HG03439 (cell line): ENCODE results near the gene LEF1.
"Not testable (repeated sequence)": the region's sequence is repeated elsewhere in the genome, so short reads cannot be mapped to it uniquely, and the experiment has no call there.

Experiments
- ATAC-seq: cut with Tn5 transposase; IDR thresholded peaks from one replicate; pipeline ENCODE4 v1.9.1; 2021; ENCODE audit warnings: mild to moderate bottlenecking, moderate library complexity; ENCODE audit not compliant: unreplicated experiment

Gene LEF1

GRCh38 chr4:108070775-108071174 is 98.0 kb downstream of the LEF1 start:
- no peak for ATAC-seq

- ATAC-seq = no peak
These were observed 100.3 kb downstream of the LEF1 start for GRCh38 chr4:108068442-108068841.

- no peak for ATAC-seq
These were observed 107.9 kb downstream of the LEF1 start for GRCh38 chr4:108060686-108061321.

DNA sequence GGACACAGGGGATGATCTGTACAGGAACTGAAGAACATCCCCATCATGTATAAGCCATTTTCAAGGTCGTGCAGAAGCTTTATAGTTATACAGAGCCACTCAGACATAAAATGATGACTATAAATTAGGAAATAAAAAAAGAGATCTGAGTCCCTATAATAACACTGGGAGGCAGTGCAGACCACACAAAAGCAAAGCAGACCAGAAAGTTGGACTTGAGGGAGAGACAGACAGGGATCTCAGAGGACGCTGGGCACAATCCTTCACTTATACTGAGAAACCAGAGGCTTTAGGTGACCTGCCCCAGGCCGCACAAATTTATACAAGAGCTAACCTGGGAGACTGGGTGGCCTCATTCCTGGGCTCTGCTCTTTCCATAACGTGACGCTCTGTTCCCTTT is 108.6 kb downstream of the LEF1 start:
- ATAC-seq = no peak

GRCh38 chr4:108058685-108059440 is 109.9 kb downstream of the LEF1 start:
- no peak for ATAC-seq

- ATAC-seq = no peak
These were observed 112.3 kb downstream of the LEF1 start for GRCh38 chr4:108056418-108056817.

- ATAC-seq = no peak
These were observed 112.9 kb downstream of the LEF1 start for GRCh38 chr4:108055787-108056186.

DNA sequence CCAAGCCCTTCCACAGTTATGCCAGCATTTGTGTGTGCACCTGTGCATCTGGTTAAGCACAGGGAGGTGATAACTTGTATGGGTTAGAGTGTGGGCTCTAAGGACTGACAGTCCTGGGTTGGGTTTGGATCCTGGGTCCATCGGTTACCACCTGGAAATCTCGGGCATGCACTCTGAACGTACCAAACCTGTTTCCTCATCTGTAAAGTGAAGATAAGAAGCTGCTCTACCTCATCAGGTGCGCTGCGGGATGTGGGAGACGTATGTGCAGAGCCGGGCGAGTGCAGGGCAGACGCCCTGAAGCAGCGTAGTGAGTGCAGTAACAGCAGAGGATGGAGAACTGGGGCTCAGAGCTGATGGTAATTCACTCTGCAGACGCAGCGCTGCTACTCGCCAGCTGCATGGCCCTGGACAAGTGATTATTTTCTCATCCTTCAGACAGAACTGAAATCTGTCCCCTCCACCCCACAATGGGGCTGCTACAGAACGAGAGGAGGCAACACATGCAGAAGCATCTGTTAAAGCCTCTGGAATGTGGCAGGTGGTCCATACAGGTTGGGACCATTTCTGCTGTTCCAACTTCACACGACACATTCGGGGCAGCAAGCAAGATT is 114.6 kb downstream of the LEF1 start:
- ATAC-seq = no peak

DNA sequence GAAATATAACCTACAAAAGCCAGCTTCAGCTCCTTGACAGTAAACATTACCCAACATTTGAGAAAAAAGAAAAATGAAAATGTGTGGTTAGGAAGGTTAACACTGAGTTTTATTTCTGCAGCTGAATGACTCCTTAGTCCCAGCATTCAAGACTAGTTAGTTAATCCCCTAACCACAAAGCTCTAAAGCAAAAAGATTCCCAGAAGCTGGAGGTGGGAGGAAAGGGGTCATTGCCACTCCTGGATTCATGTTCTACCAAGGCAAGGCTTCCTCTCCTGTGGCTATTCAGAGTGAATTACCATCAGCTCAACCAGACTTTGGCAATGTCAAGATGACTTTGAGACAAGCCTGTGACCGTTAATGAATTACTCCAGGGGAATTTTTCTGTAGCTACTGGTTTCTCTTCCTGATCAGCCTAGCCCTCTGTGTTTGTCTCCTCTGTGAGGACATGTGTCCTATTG is 115.5 kb downstream of the LEF1 start:
- ATAC-seq = peak; percentile 67

DNA sequence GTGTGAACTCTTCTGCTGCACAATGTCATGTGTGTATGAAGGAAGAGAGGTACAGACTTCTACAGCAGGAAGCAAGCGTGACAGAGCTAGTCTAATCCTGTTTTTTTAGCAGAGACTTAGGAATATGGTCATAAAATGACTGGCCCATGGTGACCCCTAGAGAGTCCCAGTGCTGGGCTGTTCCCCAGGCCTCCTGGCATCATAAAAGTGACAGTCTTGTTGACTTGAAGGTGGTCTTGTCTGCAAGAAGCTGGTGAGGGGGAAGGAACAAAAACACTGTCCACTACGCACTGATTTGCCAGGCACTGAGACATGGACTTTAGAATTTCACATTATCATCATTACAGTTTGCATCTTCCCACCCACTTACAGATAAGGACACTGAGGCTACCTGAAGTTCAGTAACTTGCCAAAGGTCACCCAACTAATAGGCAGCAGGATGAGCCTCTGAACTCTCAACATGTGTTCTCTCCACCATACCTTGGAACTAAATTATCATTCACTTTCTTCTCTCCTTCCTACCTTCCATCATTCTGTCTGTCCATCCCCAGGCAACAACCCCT is 116.1 kb downstream of the LEF1 start:
- peak; percentile 9 for ATAC-seq

GRCh38 chr4:108051343-108051742 is 117.4 kb downstream of the LEF1 start:
- ATAC-seq = no peak

- not testable (repeated sequence) for ATAC-seq
These were observed 118.3 kb downstream of the LEF1 start for GRCh38 chr4:108050166-108051111.

DNA sequence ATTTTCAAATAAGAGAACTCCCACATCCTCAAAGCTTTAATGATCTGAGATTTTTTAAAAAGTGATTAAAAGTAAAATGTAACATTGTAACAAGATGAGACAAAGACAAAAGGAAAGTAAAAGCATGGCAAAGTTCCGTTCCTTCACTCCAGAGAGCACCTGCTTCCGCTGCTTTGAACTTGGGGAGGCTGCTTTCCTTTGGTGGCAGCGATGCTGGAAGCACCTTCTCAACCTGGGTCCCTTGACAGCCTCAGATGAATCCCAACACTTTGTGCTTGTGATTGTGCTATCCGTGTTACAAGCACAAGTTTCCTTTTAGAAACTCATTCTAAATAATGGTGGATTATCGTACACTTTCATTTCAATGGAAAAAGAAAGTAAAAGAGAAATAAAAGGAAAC is 119.3 kb downstream of the LEF1 start:
- ATAC-seq = no peak

DNA sequence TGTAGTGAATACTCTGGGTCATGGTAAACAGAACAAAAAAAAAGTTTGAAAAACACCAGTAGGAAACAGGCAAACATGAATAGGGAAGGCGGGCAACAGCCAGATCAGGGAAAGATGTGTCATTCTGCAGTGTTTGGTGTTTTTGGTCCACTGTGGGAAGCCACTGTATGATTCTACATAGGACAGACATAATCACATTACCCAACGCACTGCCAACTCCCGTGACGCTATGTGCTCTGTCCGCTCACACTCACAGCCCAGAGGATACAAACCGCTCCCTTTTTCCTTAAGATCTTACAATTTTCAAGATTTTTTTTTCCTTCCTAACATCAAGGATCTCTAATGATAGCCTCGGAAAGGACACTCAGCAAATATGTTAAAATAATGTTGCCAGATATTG is 119.7 kb downstream of the LEF1 start:
- ATAC-seq = no peak

DNA sequence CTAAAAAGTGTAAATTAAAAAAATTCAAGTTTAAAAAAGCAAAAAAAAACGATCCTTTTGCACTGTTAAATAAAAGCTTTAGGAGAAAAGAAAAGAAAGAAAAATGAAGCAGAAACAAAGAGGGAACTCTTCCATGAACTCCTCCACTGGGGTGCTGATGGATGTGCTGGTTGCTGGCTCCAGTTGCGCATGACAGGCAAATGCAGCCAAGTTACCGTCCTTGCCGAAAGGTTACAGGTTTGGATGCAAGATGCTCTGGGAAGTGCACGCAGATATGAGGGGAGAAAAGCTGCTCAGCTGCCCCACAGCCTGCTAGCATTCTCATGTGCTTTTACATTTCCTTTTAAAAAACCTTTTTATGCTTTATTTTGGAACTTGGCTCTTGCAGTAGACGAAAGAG is 120.6 kb downstream of the LEF1 start:
- ATAC-seq = no peak

GRCh38 chr4:108047199-108047598 is 121.5 kb downstream of the LEF1 start:
- ATAC-seq = no peak

DNA sequence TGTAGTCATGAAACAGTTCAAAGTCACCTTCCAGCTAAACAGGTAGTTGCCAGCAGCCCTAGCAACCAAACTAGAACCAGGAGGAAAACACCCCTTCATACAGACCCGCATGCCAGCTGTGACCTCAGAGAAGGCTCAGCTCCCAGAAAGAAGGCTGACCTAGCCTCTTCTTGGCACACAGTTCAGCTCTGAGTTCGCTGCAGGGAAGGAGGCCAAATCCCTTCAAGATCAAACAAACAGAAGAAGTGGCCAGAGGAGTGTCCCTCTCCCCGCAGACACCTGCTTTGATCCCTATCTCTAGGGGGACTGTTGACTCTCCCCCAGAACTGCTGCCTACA is 123.1 kb downstream of the LEF1 start:
- ATAC-seq = no peak

DNA sequence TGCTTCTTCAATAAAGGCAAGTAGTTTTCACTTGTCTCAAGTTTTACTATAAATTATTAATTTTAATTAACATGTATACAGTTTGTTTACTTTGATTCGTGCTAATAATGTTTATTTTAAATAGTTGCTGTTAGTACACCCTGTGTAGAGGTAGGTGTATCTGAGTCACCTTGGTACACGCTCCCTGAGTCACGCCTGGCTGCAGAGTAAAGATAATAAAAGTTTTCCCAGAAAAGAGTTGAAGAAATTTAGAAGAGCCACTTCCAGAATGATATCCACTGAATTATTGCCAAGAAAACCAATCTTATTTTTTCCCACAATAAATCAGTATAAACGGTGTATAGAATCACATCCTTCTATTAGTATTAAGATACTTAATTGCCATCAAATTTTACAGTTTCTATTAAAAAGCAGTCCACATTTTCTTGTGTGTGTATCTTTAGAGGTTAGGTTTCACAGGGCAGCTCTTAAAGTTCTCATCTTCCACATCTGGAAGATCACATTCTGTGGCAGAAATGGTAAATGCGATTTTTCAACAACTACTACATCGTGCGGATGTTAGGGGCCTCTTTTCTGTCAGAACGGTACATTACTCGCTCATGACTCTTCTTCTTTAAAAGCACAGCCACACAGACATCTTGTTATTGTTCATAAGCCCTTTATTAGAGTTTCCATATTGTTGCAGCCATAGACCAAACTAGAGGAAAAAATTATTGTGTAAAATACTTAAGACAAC is 123.6 kb downstream of the LEF1 start:
- ATAC-seq = no peak

- ATAC-seq = no peak
These were observed 125.2 kb downstream of the LEF1 start for GRCh38 chr4:108043526-108043925.

DNA sequence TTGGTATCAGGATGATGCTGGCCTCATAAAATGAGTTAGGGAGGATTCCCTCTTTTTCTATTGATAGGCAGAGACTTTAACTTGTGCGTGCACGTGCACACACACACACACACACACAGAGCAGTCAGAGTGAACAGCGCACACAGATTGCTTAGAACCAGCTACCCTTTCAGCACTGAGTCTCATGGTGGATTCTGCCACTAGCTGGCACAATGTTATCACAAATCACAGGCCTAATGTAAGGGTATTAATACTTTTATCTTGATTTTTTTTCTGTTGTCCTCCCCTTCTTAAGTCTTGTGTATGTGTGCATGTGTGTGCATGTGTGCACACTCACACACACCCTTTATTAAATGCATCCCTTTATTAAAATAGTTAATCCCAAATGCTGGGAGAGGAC is 125.8 kb downstream of the LEF1 start:
- ATAC-seq = no peak
